GM12891 (cell line): ENCODE results near the gene RNU7-1.

Experiments
- PAX5 ChIP-seq: IDR thresholded peaks from 2 replicates; pipeline ENCODE4 v1.6.1; 2011; ENCODE audit warnings: low read length, moderate library complexity, mild to moderate bottlenecking; ENCODE audit not compliant: insufficient read depth, severe bottlenecking
- POLR2A ChIP-seq: IDR thresholded peaks from 2 replicates; pipeline ENCODE4 v1.6.1; 2011; ENCODE audit warnings: low read depth, low read length, control low read depth
- POLR2AphosphoS5 ChIP-seq: IDR thresholded peaks from 2 replicates; pipeline ENCODE4 v1.6.1; 2011; ENCODE audit warnings: low read depth, low read length, control low read depth
- POU2F2 ChIP-seq: IDR thresholded peaks from 2 replicates; pipeline ENCODE4 v1.6.1; 2011; ENCODE audit warnings: low read depth, mild to moderate bottlenecking, control low read depth, low read length, moderate library complexity
- SPI1 ChIP-seq: IDR thresholded peaks from 2 replicates; pipeline ENCODE4 v1.6.1; 2011; ENCODE audit warnings: low read depth, low read length, control low read depth
- TAF1 ChIP-seq: IDR thresholded peaks from 2 replicates; pipeline ENCODE4 v1.6.1; 2011; ENCODE audit warnings: low read depth, low read length, control low read depth

- no peak for TF ChIP-seq POLR2A
- no peak for TF ChIP-seq POLR2AphosphoS5
- no peak for TF ChIP-seq POU2F2
- no peak for TF ChIP-seq TAF1
- no peak for TF ChIP-seq SPI1
- no peak for TF ChIP-seq PAX5
Measured at GRCh38 chr12:6928703-6929407, 14.8 kb upstream of the RNU7-1 start.
